RWPE2 (cell line): ENCODE results near the gene CD36.

ENCODE experiments used
- ATAC-seq: fragments of 200-7000 bp; cut with Tn5 transposase; 3 replicates; pipeline ENCODE4 v1.9.1; 2021; ENCODE audit warnings: low read depth
- DNase-seq: peaks from one replicate; pipeline ENCODE4 v3.0.0-alpha.2; 2020; ENCODE audit warnings: low spot score
- H3K27ac ChIP-seq: fragments of 450-650 bp; 2 replicates; pipeline ENCODE4 v1.5.1; 2017; ENCODE audit warnings: mild to moderate bottlenecking; ENCODE audit not compliant: poor library complexity, severe bottlenecking
- H3K27me3 ChIP-seq: fragments of 250-450 bp; sonication (Bioruptor Pico); 2 replicates; pipeline ENCODE4 v1.5.1; 2021; ENCODE audit warnings: mild to moderate bottlenecking, moderate library complexity; ENCODE audit not compliant: insufficient read depth, poor library complexity, severe bottlenecking
- H3K36me3 ChIP-seq: fragments of 250-450 bp; sonication (Bioruptor Pico); 2 replicates; pipeline ENCODE4 v1.5.1; 2020; ENCODE audit warnings: low read depth, mild to moderate bottlenecking, moderate library complexity
- H3K4me1 ChIP-seq: fragments of 250-450 bp; sonication (Bioruptor Pico); 2 replicates; pipeline ENCODE4 v1.5.1; 2021; ENCODE audit warnings: mild to moderate bottlenecking, moderate library complexity; ENCODE audit not compliant: insufficient read depth, poor library complexity, severe bottlenecking
- H3K4me3 ChIP-seq: fragments of 250-450 bp; sonication (Bioruptor Pico); 2 replicates; pipeline ENCODE4 v1.5.1; 2021; ENCODE audit warnings: mild to moderate bottlenecking, moderate library complexity; ENCODE audit not compliant: severe bottlenecking
- H3K9me3 ChIP-seq: fragments of 250-450 bp; sonication (Bioruptor Pico); 2 replicates; pipeline ENCODE4 v1.5.1; 2021; ENCODE audit warnings: mild to moderate bottlenecking, moderate library complexity; ENCODE audit not compliant: severe bottlenecking
- TF ChIP-seq, protein P1 (sequence below): fragments of 450-650 bp; IDR thresholded peaks from one replicate; pipeline ENCODE4 v1.5.1; 2017; ENCODE audit warnings: mild to moderate bottlenecking, moderate library complexity; ENCODE audit not compliant: poor library complexity, severe bottlenecking

The CD36 gene

GRCh38 chr7:80619741-80620140, 18.7 kb upstream of the CD36 start:
- Histone ChIP-seq H3K27me3 (no peaks in the 10 kb centered on the region), H3K4me3 (no peak overlapping the region), H3K36me3 (no peaks in the 10 kb centered on the region), H3K9me3 (no peaks in the 10 kb centered on the region), H3K4me1 (peaks cover 25% of the 10 kb centered on the region), H3K27ac (no peak overlapping the region)
- ATAC-seq = no peak
- no peak for DNase-seq
- TF ChIP-seq, protein P1, sequence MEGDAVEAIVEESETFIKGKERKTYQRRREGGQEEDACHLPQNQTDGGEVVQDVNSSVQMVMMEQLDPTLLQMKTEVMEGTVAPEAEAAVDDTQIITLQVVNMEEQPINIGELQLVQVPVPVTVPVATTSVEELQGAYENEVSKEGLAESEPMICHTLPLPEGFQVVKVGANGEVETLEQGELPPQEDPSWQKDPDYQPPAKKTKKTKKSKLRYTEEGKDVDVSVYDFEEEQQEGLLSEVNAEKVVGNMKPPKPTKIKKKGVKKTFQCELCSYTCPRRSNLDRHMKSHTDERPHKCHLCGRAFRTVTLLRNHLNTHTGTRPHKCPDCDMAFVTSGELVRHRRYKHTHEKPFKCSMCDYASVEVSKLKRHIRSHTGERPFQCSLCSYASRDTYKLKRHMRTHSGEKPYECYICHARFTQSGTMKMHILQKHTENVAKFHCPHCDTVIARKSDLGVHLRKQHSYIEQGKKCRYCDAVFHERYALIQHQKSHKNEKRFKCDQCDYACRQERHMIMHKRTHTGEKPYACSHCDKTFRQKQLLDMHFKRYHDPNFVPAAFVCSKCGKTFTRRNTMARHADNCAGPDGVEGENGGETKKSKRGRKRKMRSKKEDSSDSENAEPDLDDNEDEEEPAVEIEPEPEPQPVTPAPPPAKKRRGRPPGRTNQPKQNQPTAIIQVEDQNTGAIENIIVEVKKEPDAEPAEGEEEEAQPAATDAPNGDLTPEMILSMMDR = no peak

GRCh38 chr7:80622541-80622940, 15.9 kb upstream of the CD36 start:
- Histone ChIP-seq H3K4me1 (peaks cover 17% of the 10 kb centered on the region), H3K9me3 (no peaks in the 10 kb centered on the region), H3K4me3 (no peak overlapping the region), H3K27ac (no peak overlapping the region), H3K36me3 (no peaks in the 10 kb centered on the region), H3K27me3 (no peaks in the 10 kb centered on the region)
- TF ChIP-seq, protein P1 = no peak
- DNase-seq (no peak), ATAC-seq (peak; percentile 33; the same call in 1 of the 3 replicates)

DNA sequence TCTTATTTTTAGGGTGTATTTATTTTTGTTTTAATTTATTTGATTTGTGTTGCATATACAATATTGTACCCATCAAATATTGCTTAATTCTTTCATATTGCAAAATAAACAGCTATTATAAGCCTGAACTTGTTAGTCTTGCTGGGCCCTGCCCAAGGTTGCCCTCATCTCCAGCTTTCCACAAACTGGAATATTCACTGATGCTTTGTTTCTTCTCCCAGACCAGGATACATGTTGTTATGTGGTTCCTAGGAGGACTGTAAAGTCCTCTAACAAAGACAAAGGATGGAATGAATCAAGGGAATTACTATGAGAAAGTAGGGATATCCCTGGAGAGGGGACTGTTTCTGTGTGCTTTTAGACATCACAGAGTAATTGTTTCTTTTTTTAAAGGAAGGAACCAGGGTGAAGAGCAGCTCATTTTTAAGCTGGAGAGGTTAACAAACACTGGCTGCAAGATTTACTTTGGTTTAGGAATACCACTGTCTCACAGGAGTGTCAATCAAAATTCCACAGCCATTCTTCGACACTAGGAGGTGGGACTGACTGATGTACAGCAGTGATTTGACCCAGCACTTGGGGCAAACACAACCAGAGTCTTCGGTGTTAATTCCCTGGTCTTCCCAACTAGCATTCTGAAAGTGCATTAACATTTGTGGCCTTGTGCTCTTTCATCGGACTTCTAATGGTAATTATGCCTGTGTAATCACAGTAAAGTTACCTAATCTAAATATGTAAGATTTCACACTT, 14.8 kb upstream of the CD36 start:
- Histone ChIP-seq H3K4me1 (peaks cover 17% of the 10 kb centered on the region), H3K36me3 (no peaks in the 10 kb centered on the region), H3K27me3 (no peaks in the 10 kb centered on the region), H3K27ac (peak overlapping the region; percentile 15), H3K9me3 (no peaks in the 10 kb centered on the region), H3K4me3 (no peak overlapping the region)
- TF ChIP-seq, protein P1 = no peak
- ATAC-seq = peak; percentile 42; the same call in 2 of the 3 replicates
- DNase-seq = no peak

GRCh38 chr7:80624763-80625162, 13.7 kb upstream of the CD36 start:
- H3K27me3 ChIP-seq = no peaks in the 10 kb centered on the region
- TF ChIP-seq, protein P1 = no peak
- ATAC-seq = no peak
- no peaks in the 10 kb centered on the region for H3K36me3 ChIP-seq
- no peak overlapping the region for H3K27ac ChIP-seq
- H3K4me3 ChIP-seq = no peak overlapping the region
- no peaks in the 10 kb centered on the region for H3K9me3 ChIP-seq
- peaks cover 17% of the 10 kb centered on the region for H3K4me1 ChIP-seq
- no peak for DNase-seq

DNA sequence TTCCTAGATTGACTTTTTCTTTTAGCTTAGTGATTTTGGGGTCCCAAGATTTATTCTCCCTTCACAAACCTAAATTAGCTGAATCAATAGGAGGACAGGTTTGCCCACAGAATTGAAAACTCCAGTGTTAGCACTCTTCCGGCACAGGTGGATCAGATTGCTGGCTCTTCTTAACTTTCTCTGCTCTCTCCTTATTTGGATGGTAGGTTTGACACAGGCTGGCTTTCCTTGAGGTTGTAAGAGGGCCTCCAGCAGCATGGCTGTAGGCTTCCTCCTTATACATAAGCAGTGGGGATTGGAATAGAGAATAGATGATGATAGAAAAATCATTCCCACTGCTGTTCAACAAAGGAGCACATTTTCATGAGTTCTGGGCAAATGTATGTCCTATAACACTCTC, 9.4 kb upstream of the CD36 start:
- H3K27me3 ChIP-seq = no peaks in the 10 kb centered on the region
- DNase-seq (no peak), ATAC-seq (no peak)
- TF ChIP-seq, protein P1 = no peak
- peaks cover 1% of the 10 kb centered on the region for H3K4me1 ChIP-seq
- H3K9me3 ChIP-seq = no peaks in the 10 kb centered on the region
- H3K27ac ChIP-seq = no peak overlapping the region
- H3K36me3 ChIP-seq = no peaks in the 10 kb centered on the region
- H3K4me3 ChIP-seq = no peak overlapping the region
